HCT116 (cell line): Measurements from ENCODE around the gene TPM4. TPM values are rescaled to one million over a fixed set of nuclear protein-coding genes. Genes with fewer than 3 reads are reported as not detected.

Experiments
- ATAC-seq: fragments of 200-7000 bp; cut with Tn5 transposase; 2 replicates; pipeline ENCODE4 v1.9.1; 2020; ENCODE audit warnings: mild to moderate bottlenecking, moderate library complexity
- BruUV-seq: library from RNA; stranded (reverse); fragments of 400-500 nt; replicated peaks from 2 replicates; lab custom pipeline; 2021; lab: Mats Ljungman, UMichigan
- CTCF ChIA-PET: fragments of 300-600 bp; sonication (Branson Sonifier 250); formaldehyde crosslinking; loops from one replicate; lab custom pipeline; 2021; ENCODE audit warnings: antibody characterized with exemption; lab: Charles Lee
- POLR2A ChIA-PET: fragments of 300-600, 350-600 bp; sonication (Branson Sonifier 250); formaldehyde crosslinking; loops from one replicate; lab custom pipeline; 2021; ENCODE audit warnings: antibody characterized with exemption; lab: Charles Lee
- RAD21 ChIA-PET, 2 experiments: fragments of 300-600 bp; sonication (Branson Sonifier 250); formaldehyde crosslinking; loops; one replicate each; lab custom pipeline; 2023; ENCODE audit warnings: low total read pairs in 2 of 2; ENCODE audit not compliant: uncharacterized antibody in 2 of 2, unreplicated experiment in 2 of 2, low non-redundant PET in 1 of 2; lab: Charles Lee
- DNase-seq: peaks from one replicate; pipeline ENCODE4 v3.0.0-alpha.2; 2010; ENCODE audit warnings: low read depth, low spot score
- H2AFZ ChIP-seq: fragments of 200-600 bp; shearing (Covaris generic), sonication (generic); 2 replicates; pipeline ENCODE4 v1.6.1; 2017; ENCODE audit warnings: low read depth, mixed run types, mixed read lengths, antibody characterized with exemption, low read length; ENCODE audit not compliant: poor library complexity, severe bottlenecking
- H3K27ac ChIP-seq: 2 replicates; pipeline ENCODE4 v1.5.1; 2012; ENCODE audit warnings: low read depth, low read length
- H3K27me3 ChIP-seq: fragments of 200-600 bp; sonication (generic); 2 replicates; pipeline ENCODE4 v1.6.1; 2016; ENCODE audit warnings: mixed run types, low read length, mixed read lengths; ENCODE audit not compliant: insufficient read depth
- H3K36me3 ChIP-seq, 2 experiments: fragments of 200-500 bp in 1 of 2; fragments of 200-600 bp in 1 of 2; sonication (Bioruptor generic) in 1 of 2; sonication (generic) in 1 of 2; 2 replicates each; pipeline versions ENCODE4 v1.5.1 to v1.6.1; 2014 to 2016; ENCODE audit warnings: low read length in 2 of 2, inconsistent platforms in 1 of 2, mixed read lengths in 1 of 2, mixed run types in 1 of 2; ENCODE audit not compliant: insufficient read depth in 2 of 2, control insufficient read depth in 1 of 2
- H3K4me1 ChIP-seq, 2 experiments: fragments of 200-600 bp in 1 of 2; sonication (generic) in 1 of 2; 2 replicates each; pipeline versions ENCODE4 v1.5.1 to v1.6.1; 2012 to 2017; ENCODE audit warnings: low read length in 2 of 2, inconsistent platforms in 1 of 2, mild to moderate bottlenecking in 1 of 2, mixed read lengths in 1 of 2, mixed run types in 1 of 2, moderate library complexity in 1 of 2; ENCODE audit not compliant: insufficient read depth in 2 of 2, control insufficient read depth in 1 of 2
- H3K4me2 ChIP-seq: fragments of 200-600 bp; sonication (generic); 2 replicates; pipeline ENCODE4 v1.6.1; 2017; ENCODE audit warnings: mixed run types, low read length, mixed read lengths
- H3K4me3 ChIP-seq, 2 experiments: fragments of 200-600 bp in 1 of 2; sonication (generic) in 1 of 2; replicated peaks in 1 of 2; 2 replicates each; pipeline ENCODE4 v1.5.1; 2011 to 2016; ENCODE audit warnings: low read length in 2 of 2, control low read depth in 1 of 2, low read depth in 1 of 2, mild to moderate bottlenecking in 1 of 2, mixed read lengths in 1 of 2, mixed run types in 1 of 2
- H3K79me2 ChIP-seq: fragments of 200-600 bp; sonication (generic); 2 replicates; pipeline ENCODE4 v1.6.1; 2017; ENCODE audit warnings: mild to moderate bottlenecking, mixed run types, low read length, moderate library complexity, mixed read lengths; ENCODE audit not compliant: insufficient read depth
- H3K9ac ChIP-seq: fragments of 200-600 bp; sonication (generic); 2 replicates; pipeline ENCODE4 v1.6.1; 2016; ENCODE audit warnings: low read length, mixed read lengths
- H3K9me2 ChIP-seq: fragments of 200-600 bp; sonication (generic), shearing (Covaris generic); 2 replicates; pipeline ENCODE4 v1.6.1; 2017; ENCODE audit warnings: mixed run types, mild to moderate bottlenecking, moderate library complexity; ENCODE audit not compliant: insufficient read depth
- H3K9me3 ChIP-seq, 2 experiments: fragments of 200-500 bp in 1 of 2; fragments of 200-600 bp in 1 of 2; sonication (Bioruptor generic) in 1 of 2; sonication (generic) in 1 of 2; 2 replicates each; pipeline ENCODE4 v1.6.1; 2014 to 2017; ENCODE audit warnings: low read length in 2 of 2, mixed read lengths in 2 of 2, inconsistent platforms in 1 of 2, low read depth in 1 of 2, mild to moderate bottlenecking in 1 of 2, mixed run types in 1 of 2, moderate library complexity in 1 of 2; ENCODE audit not compliant: control insufficient read depth in 1 of 2, insufficient read depth in 1 of 2
- H4K20me1 ChIP-seq: fragments of 200-600 bp; sonication (generic), shearing (Covaris generic); 2 replicates; pipeline ENCODE4 v1.6.1; 2017; ENCODE audit warnings: mixed run types, mild to moderate bottlenecking, moderate library complexity; ENCODE audit not compliant: insufficient read depth
- CEBPB ChIP-seq: IDR thresholded peaks from 2 replicates; pipeline ENCODE4 v1.6.1; 2012; ENCODE audit warnings: low read depth
- CTCF ChIP-seq, 3 experiments: fragments of 200-600 bp in 1 of 3; sonication (generic) in 1 of 3; IDR thresholded peaks in 2 of 3; conservative IDR thresholded peaks in 1 of 3; 2 replicates each; pipeline ENCODE4 v1.5.1; 2012 to 2017; ENCODE audit warnings: low read depth in 2 of 3, low read length in 2 of 3, antibody characterized with exemption in 1 of 3, borderline replicate concordance in 1 of 3, control low read depth in 1 of 3, mild to moderate bottlenecking in 1 of 3, mixed read lengths in 1 of 3, mixed run types in 1 of 3, moderate library complexity in 1 of 3; ENCODE audit not compliant: insufficient read depth in 1 of 3
- EGR1 ChIP-seq: IDR thresholded peaks from 2 replicates; pipeline ENCODE4 v1.6.1; 2012; ENCODE audit warnings: low read depth
- ELF1 ChIP-seq: IDR thresholded peaks from 2 replicates; pipeline ENCODE4 v1.6.1; 2012; ENCODE audit warnings: low read depth, borderline replicate concordance
- EZH2phosphoT487 ChIP-seq: fragments of 200-600 bp; IDR thresholded peaks from 2 replicates; pipeline ENCODE4 v1.6.1; 2018; ENCODE audit warnings: antibody characterized with exemption, borderline replicate concordance
- FOSL1 ChIP-seq: IDR thresholded peaks from 2 replicates; pipeline ENCODE4 v1.6.1; 2012; ENCODE audit warnings: low read depth
- POLR2A ChIP-seq: IDR thresholded peaks from 2 replicates; pipeline ENCODE4 v1.7.0; 2011; ENCODE audit warnings: borderline replicate concordance; ENCODE audit not compliant: insufficient read depth, insufficient read length; ENCODE audit errors: extremely low read depth
- POLR2AphosphoS5 ChIP-seq: IDR thresholded peaks from 2 replicates; pipeline ENCODE4 v1.6.1; 2011; ENCODE audit warnings: mild to moderate bottlenecking, low read depth, low read length, moderate library complexity
- REST ChIP-seq: IDR thresholded peaks from 2 replicates; pipeline ENCODE4 v1.6.1; 2012; ENCODE audit warnings: low read depth
- SIN3A ChIP-seq: IDR thresholded peaks from 2 replicates; pipeline ENCODE4 v1.6.1; 2012; ENCODE audit warnings: low read depth
- SP1 ChIP-seq: IDR thresholded peaks from 2 replicates; pipeline ENCODE4 v1.6.1; 2012; ENCODE audit warnings: low read depth
- TCF7L2 ChIP-seq: IDR thresholded peaks from 2 replicates; pipeline ENCODE4 v1.7.0; 2011; ENCODE audit warnings: borderline replicate concordance, inconsistent platforms; ENCODE audit not compliant: insufficient read depth, insufficient read length; ENCODE audit errors: extremely low read depth
- ZFX ChIP-seq: fragments of 450-650 bp; IDR thresholded peaks from 2 replicates; pipeline ENCODE4 v1.6.1; 2017
- ZNF274 ChIP-seq: fragments of 200-500 bp; sonication (Bioruptor generic); IDR thresholded peaks from 2 replicates; pipeline ENCODE4 v1.6.1; 2014; ENCODE audit warnings: mild to moderate bottlenecking, low read depth, low read length, inconsistent platforms
- intact Hi-C: fragments of 100-400 bp; cut with micrococcal nuclease; formaldehyde crosslinking; loops from 2 replicates; pipeline ENCODE4 v1.10.0; 2022
- total RNA-seq: library from RNA; stranded (reverse); gene quantifications from one replicate; pipeline ENCODE4 v1.2.1, GENCODE V29; 2021; ENCODE audit not compliant: unreplicated experiment
- TF ChIP-seq, protein P1 (sequence below): IDR thresholded peaks from 2 replicates; pipeline ENCODE4 v1.6.1; 2011; ENCODE audit warnings: mild to moderate bottlenecking, low read length, moderate library complexity; ENCODE audit not compliant: insufficient replicate concordance; ENCODE audit errors: extremely low read depth
- TF ChIP-seq, protein P2 (sequence below): IDR thresholded peaks from 2 replicates; pipeline ENCODE4 v1.6.1; 2012

TPM4 gene
- total RNA-seq, 1 experiment from 2014 or later, result 275 TPM

GRCh38 chr19:16133818-16134217 is 57.5 kb downstream of the TPM4 start (continued):
- TF ChIP-seq ELF1 (no peak), POLR2A (no peak), SP1 (no peak), EGR1 (no peak)
- TF ChIP-seq, protein P1, sequence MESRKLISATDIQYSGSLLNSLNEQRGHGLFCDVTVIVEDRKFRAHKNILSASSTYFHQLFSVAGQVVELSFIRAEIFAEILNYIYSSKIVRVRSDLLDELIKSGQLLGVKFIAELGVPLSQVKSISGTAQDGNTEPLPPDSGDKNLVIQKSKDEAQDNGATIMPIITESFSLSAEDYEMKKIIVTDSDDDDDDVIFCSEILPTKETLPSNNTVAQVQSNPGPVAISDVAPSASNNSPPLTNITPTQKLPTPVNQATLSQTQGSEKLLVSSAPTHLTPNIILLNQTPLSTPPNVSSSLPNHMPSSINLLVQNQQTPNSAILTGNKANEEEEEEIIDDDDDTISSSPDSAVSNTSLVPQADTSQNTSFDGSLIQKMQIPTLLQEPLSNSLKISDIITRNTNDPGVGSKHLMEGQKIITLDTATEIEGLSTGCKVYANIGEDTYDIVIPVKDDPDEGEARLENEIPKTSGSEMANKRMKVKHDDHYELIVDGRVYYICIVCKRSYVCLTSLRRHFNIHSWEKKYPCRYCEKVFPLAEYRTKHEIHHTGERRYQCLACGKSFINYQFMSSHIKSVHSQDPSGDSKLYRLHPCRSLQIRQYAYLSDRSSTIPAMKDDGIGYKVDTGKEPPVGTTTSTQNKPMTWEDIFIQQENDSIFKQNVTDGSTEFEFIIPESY, result no peak
- TF ChIP-seq, protein P2, sequence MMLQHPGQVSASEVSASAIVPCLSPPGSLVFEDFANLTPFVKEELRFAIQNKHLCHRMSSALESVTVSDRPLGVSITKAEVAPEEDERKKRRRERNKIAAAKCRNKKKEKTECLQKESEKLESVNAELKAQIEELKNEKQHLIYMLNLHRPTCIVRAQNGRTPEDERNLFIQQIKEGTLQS, result no peak
- TF ChIP-seq, all 23 proteins: peak for 0

- H3K36me3 ChIP-seq, result peaks cover 16 to 33% of the 10 kb centered on the region in 2 experiments; a peak in 3 of 4 replicates
- ATAC-seq, result no peak
- H2AFZ ChIP-seq, result no peak overlapping the region
- CTCF ChIA-PET, result no interaction called here
- H3K9ac ChIP-seq, result no peak overlapping the region
- BruUV-seq, result no TSS peak
- H3K27ac ChIP-seq, result no peak overlapping the region
- DNase-seq, result no peak
- no peaks in the 10 kb centered on the region for H3K9me2 ChIP-seq
- H4K20me1 ChIP-seq, result no peaks in the 10 kb centered on the region
- intact Hi-C loops, result no loop called here
- H3K4me2 ChIP-seq, result no peak overlapping the region
- H3K4me3 ChIP-seq, result no peak overlapping the region
- no peaks in the 10 kb centered on the region for H3K4me1 ChIP-seq
- TF ChIP-seq SP1, result no peak
- no peak for TF ChIP-seq FOSL1
- no peak for TF ChIP-seq EZH2phosphoT487
- TF ChIP-seq CEBPB, result no peak
- no peak for TF ChIP-seq CTCF (IDR thresholded peaks at IDR 0.05 in 2 of 3, conservative IDR thresholded peaks at IDR 0.05 in 1 of 3; ENCODE audit: borderline replicate concordance in 1 of 3, insufficient read depth in 1 of 3, low read depth in 2 of 3, low read length in 2 of 3)
- no peak for TF ChIP-seq TCF7L2
- no peak for TF ChIP-seq POLR2AphosphoS5
- TF ChIP-seq, protein P1, result no peak
- no peak for TF ChIP-seq ZFX
- TF ChIP-seq REST, result no peak
- no peak for TF ChIP-seq SIN3A
- no peak for TF ChIP-seq ZNF274
- TF ChIP-seq EGR1, result no peak
- H3K27me3 ChIP-seq, result no peaks in the 10 kb centered on the region
- RAD21 ChIA-PET, result no interaction called here
- H3K79me2 ChIP-seq, result no peaks in the 10 kb centered on the region
- no peaks in the 10 kb centered on the region for H3K9me3 ChIP-seq
- POLR2A ChIA-PET, result no interaction called here
Measured at GRCh38 chr19:16134510-16134909, 58.2 kb downstream of the TPM4 start.
